Esophagus mucosa (tissue), 1 donor: ENCODE data around the gene MDFIC. TPM values are rescaled to one million over a fixed set of nuclear protein-coding genes. Genes with fewer than 3 reads are reported as not detected.
A peak's percentile ranks its signal among the peaks of the same experiment; 100 is the strongest.
"Not testable (repeated sequence)": the region's sequence is repeated elsewhere in the genome, so short reads cannot be mapped to it uniquely, and the experiment has no call there.

ENCODE experiments used
- ATAC-seq: fragments of 200-7000 bp; cut with Tn5 transposase; one replicate; pipeline ENCODE4 v1.9.1; 2020
- total RNA-seq: library from RNA; stranded (reverse); gene quantifications from one replicate; pipeline ENCODE4 v1.2.4, GENCODE V29; 2023
- donor health status: DM: yes; HTN: yes; CAD: no.

MDFIC gene, protein sequence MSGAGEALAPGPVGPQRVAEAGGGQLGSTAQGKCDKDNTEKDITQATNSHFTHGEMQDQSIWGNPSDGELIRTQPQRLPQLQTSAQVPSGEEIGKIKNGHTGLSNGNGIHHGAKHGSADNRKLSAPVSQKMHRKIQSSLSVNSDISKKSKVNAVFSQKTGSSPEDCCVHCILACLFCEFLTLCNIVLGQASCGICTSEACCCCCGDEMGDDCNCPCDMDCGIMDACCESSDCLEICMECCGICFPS
- total RNA-seq, result 23.2 TPM

DNA sequence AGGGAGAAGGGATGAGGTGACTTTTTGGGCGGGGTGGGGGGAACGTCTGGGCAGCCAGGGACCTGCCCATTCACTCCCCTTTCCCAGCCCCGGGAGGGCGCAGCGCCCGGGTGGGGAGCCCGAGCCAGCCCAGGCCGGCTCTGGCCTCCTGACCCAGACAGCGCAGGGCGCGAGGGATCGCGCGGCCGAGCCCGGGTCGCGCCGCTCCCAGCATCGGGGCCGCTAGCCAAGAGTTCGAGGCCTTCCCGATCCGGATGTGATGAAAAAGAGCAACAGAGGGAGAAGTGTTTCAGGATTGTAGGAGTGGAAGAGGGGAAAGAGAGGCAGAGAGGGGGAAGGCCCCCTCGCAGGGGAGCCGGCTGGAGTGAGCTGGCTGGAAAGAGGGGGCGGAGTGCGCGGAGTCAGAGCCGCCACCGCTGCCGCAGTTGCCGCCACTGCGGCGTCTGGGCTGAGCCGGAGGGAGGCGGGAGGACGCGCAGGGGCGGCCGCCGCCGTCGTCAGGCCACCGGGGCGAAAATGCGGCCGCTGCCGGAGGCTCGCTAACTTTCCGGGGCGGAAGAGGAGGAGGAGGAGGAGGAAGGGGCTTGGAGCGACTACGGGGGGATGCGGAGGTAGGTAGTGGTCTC, at the start of gene MDFIC:
Gene MDFIC, plus strand, starts transcription at position 69 of the 626 bp plus-strand sequence. CDS start 940 bp downstream, outside the sequence.
- ATAC-seq, result peak; percentile 69

DNA sequence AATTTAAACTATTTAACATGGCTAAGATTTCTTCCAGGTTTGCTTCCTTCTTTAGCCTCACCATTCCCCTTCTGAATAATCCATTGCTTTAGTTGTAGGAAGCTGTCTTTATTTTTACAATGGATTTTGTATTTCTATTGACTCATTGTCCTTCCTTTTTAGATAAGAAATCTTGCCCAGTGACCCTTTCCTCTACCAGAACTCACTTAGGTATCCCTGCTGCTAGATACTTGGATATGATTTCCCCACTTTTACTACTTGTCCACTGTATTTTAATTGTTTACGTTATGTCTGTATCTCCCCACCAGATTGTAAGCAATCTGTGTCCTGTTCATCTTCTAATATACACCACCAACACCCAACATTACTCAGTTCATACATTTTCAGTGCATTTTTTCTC, 47.7 kb upstream of the MDFIC start:
- no peak for ATAC-seq

DNA sequence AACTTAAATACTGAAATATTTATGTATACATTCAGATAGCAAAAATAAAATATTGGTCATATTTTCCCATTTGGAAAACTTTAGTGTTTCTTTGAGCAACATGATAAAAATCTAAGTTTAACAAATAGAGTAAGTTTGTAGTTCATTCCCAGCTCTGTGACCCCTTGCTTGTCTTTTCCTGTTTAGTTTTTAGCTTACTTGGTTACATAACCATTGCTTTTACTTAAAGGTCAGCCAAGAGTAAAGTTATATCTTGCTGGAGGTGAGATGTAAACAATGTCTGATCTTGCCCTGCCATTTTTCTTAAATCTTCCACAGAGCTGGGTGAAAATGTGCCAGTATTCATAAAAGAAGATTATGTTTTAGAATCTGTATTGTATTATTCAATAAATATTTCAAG, 46.7 kb upstream of the MDFIC start:
- no peak for ATAC-seq

DNA sequence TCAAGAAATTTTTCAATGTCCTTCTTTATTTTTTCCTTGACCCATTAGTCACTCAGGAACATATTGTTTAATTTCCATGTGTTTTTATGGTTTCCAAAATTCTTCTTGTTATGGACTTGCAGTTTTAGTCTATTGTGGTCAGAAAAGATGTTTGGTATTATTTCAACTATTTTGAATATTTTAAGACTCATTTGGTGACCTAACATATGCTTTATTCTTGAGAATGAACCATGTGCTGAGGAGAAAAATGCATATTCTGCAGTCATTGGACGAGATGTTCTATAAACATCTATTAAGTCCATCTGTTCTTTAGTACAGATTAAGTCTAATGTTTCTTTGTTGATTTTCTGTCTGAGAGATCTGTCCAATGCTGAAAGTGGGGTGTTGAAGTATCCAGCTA, 42.3 kb upstream of the MDFIC start:
- no peak for ATAC-seq

DNA sequence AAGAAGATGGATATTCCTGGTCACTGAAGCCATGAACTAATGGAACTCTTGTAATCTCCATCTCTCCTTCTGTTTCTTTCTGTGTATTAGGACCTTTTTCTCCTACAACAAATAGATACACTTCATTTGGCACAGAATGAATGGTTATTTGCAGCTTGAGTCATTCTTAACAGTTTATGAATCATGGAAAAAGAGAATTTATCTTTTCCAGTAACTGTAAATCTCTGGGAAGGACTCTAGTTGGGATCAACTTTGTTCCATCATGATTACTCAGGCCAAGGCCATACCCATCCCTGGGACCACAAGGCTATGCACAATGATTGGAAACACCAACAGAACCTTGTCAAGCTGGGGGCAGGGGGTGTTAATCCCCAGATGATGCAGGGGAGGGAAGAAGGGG, 36.1 kb upstream of the MDFIC start:
- no peak for ATAC-seq

DNA sequence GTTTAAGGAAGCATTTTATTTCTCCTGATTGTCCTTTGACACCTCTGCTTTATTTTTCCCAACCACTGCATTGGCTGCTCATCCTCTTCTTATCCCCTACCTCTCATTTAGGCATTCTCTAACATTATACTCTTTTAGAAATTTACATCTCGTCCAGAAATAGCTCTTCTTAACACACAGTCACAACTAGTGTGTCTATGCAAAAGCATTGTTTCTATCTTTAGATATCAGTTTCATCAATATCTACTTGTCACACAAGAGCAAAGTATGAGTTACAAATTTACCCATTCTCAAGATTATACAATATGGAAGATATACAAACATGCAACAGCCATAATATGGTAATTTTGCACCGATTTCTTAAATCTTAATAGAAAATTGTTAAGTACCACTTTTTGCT, 35.7 kb upstream of the MDFIC start:
- ATAC-seq, result no peak

DNA sequence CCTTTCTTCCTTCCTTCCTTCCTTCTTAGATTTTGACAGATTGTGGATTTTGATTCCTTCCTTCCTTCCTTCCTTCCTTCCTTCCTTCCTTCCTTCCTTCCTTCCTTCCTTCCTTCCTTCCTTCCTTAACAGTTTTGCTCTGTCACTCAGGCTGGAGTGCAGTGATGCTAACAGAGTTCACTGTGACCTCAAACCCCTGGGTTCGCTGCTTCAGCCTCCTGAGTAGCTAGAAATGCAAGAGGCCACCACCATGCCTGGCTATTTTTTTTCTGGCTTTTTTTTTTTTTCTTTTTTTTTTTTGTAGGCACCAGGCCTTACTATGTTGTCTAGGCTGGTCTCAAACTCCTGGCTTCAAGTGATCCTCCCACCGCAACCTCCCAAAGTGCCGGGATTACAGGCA, 32.8 kb upstream of the MDFIC start:
- not testable (repeated sequence) for ATAC-seq

DNA sequence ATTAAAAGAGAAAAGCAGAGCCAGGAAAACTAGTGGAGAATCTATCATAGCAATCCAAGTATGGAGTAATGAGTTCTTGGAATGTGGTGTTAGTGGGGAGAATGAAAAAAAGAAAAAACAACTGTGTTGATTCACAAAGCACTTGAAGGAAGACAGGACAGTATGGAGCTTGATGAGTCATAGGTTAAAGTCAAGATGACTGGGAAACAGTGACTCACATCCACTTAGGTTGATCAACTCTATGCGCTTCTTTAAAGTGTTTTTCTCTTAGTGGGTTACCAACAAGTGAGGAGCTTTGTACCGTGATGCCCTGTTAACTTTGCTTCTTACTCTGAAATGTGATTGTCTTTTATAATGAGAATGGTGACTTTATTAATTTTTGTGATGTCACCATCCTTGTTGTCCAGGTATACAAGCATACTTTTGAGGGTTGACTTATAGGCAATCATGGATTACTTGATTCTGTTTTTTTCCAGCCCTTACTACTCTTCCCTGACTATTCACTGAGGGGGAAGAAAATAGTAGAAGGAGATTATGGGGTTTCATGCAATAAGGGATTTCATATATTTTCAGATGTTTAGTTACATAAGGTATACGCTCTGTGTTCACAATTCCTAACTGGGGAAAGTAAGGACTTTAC, 32.1 kb upstream of the MDFIC start:
- peak; percentile 96 for ATAC-seq

DNA sequence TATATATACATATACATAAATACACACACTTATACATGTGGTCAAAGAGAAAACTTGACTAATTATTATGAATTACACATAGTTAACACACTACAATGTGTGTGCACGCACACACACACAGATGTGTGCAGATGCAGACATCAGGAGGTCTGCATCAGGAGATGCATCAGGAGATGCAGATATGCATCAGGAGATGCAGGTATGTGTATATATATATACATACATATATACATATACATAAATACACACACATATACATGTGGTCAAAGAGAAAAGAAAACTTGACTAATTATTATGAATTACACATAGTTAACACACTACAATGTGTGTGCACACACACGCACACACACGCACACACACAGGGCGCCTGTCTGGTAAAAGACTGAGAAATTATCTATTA, 31.3 kb upstream of the MDFIC start:
- ATAC-seq, result no peak

DNA sequence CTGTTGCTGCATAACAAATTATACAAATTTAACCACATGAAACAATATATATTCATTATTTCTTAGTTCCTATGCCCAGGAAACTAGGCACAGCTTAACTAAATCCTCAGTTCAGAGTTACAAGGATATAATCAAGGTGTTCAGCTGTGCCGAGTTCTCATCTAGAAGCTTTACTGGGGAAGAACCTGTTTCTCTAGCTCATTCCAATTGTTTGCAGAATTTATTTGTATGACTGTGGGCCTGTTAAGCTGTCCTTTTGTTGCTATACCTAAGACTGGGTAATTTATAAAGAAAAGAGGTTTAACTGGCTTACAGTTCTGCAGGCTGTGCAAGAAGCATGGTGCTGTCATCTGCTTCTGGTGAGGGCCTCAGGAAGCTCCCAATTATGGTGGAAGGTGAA, 21.8 kb upstream of the MDFIC start:
- ATAC-seq, result peak; percentile 96

DNA sequence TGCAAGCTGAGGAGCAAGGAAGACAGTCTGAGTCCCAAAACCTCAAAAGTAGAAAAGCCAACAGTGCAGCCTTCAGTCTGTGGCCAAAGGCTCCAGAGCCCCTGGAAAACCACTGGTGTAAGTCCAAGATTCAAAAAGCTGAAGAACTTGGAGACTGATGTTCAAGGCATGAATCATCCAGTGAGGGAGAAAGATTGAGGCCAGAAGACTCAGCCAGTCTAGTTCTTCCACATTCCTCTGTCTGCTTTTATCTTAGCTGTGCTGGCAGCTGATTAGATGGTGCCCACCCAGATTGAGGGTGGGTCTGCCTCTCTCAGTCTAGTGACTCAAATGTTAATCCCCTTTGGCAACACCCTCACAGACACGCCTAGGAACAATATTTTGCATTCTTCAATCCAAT, 20.1 kb upstream of the MDFIC start:
- ATAC-seq, result peak; percentile 61

DNA sequence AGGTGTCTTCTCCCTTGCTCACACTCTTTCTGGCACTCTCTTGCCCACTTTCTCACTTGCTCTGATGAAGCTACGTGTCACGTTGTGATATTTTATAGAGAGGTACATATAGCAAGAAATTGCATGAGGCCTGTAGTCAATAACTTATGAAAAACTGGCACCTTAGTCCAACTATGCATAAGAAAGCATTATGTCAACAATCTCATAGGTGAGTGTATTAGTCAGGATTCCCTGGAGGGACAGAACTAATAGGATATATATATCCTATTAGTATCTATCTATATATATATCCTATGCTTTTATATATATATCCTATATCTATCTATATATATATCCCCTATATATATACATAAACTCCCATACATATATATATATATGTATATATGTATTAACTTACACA, 18.8 kb upstream of the MDFIC start:
- peak; percentile 39 for ATAC-seq

DNA sequence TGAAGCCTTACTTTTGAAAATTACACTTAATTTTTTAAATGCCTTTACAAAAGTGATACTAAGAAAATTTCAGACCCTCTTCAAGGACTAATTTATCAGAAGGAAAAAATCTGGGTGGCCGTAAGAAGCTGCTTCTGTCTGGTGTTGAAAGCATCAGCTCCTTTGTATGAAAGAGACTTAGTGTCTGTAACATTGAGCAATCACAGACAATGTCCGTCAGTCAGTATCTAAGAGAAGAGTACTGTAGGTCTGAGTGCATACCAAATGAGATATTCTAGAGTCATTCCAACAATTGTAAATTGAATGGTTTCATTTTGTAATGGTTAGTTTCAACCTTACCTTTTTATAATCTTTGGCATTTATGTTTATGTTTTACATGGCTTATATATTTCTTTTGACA, 11.1 kb upstream of the MDFIC start:
- ATAC-seq, result peak; percentile 49

DNA sequence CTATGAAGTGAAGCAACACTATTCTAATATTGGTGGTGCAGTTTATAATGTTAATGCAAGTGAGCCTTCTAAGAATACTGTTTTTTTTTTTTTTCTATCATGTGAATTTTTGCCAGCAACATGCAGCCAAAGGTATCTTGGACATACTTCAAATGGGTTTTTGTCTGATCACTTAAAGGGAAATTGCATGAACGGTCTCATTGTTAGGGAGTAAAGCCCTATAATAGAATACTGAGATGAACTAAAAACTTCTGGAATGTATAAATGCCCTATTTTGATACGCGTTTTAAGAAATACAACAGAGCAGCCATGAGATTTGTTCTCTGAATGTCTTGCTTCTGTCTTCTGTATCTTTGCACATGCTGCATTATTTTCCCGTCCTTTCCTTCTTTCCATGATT, 10.5 kb upstream of the MDFIC start:
- ATAC-seq, result no peak

DNA sequence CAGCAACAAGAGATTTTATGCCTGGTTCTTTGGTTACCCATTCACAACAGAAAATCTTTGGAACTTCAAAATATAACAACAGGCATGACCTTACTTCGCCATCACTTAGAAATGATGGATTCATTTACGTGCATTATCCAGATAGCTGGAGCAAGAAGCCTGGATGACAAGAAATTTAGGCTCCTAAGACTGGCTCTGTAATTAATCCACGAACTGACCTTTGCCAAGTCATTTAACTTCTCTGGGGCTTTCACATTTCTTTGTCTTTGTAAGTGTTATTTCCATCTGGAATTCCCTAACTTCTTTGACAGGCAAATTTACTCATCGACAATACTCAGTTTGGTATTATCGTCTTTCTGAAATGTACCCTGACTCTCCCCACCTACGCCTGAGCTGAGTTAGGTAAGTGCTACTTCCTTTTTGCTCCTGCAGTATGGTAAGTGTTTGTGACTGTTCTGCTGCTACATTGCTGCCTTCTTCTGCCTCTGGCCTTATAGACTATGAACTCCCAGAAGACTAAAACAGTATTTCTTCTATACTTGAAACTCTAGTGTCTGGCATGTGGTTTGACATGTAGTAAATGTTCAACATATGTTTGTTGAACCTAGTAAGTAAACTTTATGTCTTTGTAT, 5.5 kb upstream of the MDFIC start:
- ATAC-seq, result peak; percentile 18

DNA sequence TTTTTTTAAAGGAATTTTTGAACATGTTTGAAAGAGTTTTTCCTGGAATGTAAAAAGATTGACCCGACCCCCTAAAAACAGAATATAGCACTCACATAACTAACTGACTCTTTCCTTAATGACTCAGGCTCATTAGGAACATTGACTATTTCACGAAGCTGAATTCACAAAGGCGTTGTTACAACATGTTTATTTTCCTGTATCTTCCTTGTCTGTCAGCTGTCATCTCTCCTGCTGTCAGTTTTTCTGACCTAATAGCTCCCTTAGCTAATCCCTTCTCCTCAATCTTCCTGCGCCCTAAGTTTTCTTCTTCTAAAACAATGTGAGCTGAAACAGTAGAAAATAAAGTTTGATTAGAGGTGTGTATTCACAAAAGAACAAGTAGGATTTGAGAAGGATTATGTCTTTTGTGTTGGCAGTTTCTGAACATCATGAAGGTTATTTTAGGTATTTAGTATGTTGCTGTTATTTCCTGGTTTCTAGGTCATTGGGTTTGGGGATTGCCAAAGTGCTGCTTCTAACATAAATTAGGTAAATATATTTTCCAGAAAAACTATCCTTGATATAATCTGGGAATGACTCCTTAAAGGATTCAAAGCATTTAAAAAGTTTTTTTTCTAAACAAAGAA, 4.6 kb upstream of the MDFIC start:
- peak; percentile 79 for ATAC-seq

DNA sequence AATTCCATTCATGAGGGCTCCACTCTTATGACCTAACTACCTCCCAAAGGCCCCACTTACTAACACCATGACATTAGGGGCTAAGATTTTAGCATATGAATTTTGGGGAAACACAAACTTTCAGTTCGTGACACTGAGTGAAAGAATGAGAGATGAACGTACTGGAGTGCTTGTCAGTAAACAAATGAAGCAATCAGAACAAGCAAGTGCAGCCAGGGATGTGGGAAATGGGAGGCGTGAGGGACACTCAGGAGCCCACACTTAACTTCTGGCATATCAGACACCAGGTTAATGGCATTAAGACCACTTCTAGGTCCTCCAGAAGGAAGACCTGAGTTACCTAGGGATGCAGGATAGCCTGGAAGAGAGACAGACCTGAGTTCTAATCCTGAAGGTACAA, 2.3 kb upstream of the MDFIC start:
- no peak for ATAC-seq

DNA sequence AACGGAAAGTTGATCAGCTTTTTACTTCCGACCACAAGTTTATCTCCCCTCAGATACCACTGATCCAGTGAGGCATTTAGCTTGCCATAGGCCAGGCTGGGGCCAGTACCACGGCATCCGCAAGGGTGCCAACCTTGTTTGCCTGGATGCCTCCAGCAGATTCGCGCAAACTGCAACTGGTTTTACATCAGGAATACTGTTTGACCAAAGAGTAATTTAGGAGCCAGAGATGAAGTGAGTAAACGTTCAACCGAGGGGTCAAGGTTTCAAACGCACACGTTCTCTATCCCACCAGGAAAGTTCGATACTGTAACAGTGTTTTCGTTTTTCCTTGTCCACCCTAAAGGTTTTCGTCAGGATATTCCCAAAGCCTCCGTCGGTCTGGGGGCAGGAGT, 266 bp upstream of the MDFIC start:
- ATAC-seq, result no peak

DNA sequence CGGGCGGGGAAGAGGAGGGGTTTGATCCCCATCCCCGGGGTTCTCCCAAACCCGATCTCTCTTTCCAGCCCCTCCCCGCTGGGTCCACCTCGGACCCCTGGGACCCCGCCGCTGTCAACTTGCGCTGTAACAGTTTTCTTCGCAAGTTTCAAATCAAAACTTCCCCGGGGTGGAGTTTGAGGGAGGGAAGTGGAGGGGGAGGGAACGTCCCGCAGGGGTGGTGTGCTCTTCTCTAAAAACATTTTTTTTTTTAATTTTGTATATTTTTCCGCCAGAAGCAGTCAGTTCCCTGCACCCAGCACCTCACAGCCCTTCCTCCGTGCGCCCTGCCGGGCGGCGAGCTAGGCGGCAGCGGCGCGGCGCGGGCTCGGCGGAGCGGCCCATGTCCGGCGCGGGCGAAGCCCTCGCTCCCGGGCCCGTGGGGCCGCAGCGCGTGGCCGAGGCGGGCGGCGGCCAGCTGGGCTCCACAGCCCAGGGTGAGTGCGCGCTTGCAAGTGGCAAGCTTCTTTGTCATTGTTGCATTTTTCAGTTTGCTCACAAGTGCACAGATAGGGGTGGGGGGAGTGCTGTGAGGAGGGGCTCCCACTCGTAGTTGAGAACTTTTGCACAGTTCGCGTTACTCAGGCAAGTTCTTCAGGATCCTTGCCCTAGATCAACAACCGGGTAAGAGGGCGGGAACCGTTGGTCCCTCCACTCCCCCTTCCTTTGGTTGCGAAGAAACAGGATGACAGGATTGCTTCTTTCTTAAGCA, 933 bp downstream of the MDFIC start:
- peak; percentile 68 for ATAC-seq

DNA sequence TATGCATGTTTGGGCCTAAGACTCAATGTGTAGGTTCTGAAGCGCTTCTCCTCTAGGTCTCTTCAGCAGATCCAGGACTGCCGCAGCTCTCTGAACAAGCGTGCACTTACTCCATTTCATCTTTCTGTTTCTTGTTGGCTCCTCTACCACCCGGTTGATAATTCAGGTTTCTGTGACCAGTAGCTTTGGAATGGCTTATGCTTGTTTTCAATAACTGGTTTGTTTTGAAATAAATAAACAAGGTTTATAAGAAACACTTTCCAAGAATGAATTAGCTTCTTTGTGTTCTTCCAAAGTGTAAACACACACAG, 1.5 kb downstream of the MDFIC start:
- no peak for ATAC-seq

DNA sequence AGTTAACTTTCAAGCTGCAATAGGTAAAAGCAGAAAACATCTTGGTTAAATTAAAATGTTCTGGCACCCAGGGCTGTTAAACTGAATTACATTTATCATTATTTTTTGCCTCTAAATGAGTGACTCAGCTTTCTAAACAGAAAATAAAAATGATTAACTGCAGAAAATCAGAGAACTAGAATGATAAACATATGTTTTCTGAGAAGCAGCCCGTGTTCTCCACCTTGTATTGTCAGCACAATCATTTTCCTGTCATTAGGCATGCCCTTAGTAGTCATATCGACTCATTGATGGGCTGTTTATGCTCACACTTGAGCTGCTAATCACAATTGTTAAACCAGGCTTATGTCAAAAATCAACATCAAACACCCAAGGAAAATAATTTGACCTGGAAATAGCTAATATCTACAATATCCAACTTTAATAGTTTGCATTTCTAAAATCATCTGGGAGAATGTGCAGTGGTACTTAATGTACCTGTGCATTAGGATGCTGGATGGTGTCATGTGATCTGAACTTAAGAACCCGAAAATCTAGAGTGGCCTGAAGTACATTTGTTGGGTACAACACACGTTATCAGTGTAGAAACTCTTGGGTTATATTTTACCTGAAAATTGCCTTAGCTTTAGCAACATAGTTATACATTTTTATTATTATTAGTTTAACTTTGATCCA, 2.3 kb downstream of the MDFIC start:
- no peak for ATAC-seq

DNA sequence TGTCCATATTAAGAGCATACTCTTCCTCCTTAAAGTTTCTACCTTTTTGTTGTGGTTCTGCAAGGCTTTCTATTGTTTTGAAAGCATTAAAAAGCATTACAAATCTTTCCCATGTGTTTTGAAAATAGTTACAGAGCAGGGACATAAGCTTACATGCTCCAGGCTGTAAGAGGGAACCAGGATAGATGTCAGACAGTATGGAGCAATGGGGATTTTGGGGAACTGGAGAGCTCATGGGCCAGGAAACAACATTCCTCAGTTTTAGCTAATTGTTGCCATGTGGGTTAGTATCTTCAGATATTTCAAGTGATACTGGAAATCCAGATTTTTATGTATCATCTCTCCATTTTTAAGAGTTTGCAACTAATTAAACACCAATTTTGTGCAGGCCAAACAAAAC, 3.5 kb downstream of the MDFIC start:
- ATAC-seq, result no peak
